ENCODE measurements around the gene FBXL14. TPM values are rescaled to one million over a fixed set of nuclear protein-coding genes. Genes with fewer than 3 reads are reported as not detected.

FBXL14 gene
- total and polyA plus RNA-seq, 2 of the 13 experiments (the other 11 are each of a cell fraction or from before 2014, with no cell fraction given), result 7.0 to 7.4 TPM

DNA sequence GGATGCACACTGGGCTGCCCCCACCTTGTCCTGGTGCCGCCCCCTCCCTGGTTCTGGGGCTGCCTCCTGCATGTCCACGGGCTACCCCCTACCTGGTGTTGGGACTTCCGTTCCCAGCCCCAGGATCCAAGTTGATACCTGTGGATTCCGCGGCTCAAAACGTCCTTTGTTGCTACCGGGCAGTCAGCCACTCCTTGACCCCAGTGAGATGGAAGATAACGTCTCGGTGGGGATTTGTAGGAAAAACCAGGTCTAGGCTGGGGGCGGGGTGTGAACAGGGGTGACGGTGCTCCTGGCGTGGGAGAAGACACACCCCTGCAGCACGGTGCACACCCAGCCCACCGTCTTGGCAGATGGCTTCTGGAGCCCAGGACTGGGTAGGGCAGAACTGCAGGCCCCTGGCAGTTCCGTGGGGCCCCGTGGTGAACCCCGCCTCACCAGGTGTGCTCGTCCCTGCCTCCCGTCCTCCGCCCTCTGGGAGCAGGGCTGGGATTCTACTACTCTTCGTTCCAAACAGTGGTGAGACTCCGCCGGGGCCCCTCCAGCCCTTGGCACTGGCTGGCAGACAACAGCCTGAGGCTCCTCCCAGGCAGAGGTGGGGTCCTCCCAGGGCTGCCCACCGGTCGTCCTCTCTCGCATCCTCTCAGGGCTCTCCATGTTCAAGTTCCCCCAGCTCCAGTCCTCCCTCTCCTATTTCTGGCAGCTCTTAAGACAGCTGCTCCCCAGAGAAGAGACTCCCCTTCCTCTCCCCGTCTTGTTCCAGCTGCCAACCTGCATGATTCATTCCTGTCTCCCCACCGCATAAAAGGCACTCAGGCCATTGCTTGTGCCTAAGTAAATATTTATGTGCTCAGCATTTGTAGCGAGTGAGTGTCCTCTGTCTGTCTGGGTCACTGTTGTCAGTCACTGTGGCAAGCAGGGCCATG is 75.5 kb downstream of the FBXL14 start (continued):
- peak; percentile 60 for TF ChIP-seq SAP130 (CRISPR knock-in tag; IDR thresholded peaks at IDR 0.05; ENCODE audit: low read depth)
- peak; percentile 53 for TF ChIP-seq SKI (IDR thresholded peaks at IDR 0.05; ENCODE audit: partially characterized antibody)
- no peak for TF ChIP-seq ZNF382 (CRISPR knock-in tag; IDR thresholded peaks at IDR 0.05; ENCODE audit: borderline replicate concordance)
- TF ChIP-seq HNRNPL (IDR thresholded peaks at IDR 0.05; ENCODE audit: low read depth, low read length), result 0 out of 2 replicates have a peak, but pooled peaks have one; percentile 46
- TF ChIP-seq ZNF7 (CRISPR knock-in tag; IDR thresholded peaks at IDR 0.05), result peak; percentile 72; the same call in 1 of the 2 replicates
- TF ChIP-seq ZNF329 (CRISPR knock-in tag; IDR thresholded peaks at IDR 0.05; ENCODE audit: low read depth), result no peak
- TF ChIP-seq RARA (CRISPR knock-in tag; IDR thresholded peaks at IDR 0.05), result peak; percentile 78
- TF ChIP-seq FOXA3 (CRISPR knock-in tag; IDR thresholded peaks at IDR 0.05), result peak; percentile 61; the same call in 1 of the 2 replicates
- TF ChIP-seq, protein P1, sequence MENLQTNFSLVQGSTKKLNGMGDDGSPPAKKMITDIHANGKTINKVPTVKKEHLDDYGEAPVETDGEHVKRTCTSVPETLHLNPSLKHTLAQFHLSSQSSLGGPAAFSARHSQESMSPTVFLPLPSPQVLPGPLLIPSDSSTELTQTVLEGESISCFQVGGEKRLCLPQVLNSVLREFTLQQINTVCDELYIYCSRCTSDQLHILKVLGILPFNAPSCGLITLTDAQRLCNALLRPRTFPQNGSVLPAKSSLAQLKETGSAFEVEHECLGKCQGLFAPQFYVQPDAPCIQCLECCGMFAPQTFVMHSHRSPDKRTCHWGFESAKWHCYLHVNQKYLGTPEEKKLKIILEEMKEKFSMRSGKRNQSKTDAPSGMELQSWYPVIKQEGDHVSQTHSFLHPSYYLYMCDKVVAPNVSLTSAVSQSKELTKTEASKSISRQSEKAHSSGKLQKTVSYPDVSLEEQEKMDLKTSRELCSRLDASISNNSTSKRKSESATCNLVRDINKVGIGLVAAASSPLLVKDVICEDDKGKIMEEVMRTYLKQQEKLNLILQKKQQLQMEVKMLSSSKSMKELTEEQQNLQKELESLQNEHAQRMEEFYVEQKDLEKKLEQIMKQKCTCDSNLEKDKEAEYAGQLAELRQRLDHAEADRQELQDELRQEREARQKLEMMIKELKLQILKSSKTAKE (CRISPR knock-in tag; IDR thresholded peaks at IDR 0.05; ENCODE audit: borderline replicate concordance), result peak; percentile 70
- peak; percentile 71 for TF ChIP-seq GATAD2A (CRISPR knock-in tag; IDR thresholded peaks at IDR 0.05)
- TF ChIP-seq ERF (CRISPR knock-in tag; IDR thresholded peaks at IDR 0.05), result no peak
- peak; percentile 94 for TF ChIP-seq FOSL2 (CRISPR knock-in tag; IDR thresholded peaks at IDR 0.05)
- no peak for TF ChIP-seq FOXP1 (IDR thresholded peaks at IDR 0.05)
- TF ChIP-seq FOXP1 (CRISPR knock-in tag; IDR thresholded peaks at IDR 0.05), result peak; percentile 54; the same call in 1 of the 2 replicates
- TF ChIP-seq JUNB (CRISPR knock-in tag; IDR thresholded peaks at IDR 0.05; ENCODE audit: borderline replicate concordance), result peak; percentile 37; the same call in 1 of the 2 replicates
- no peak for TF ChIP-seq MTF2 (CRISPR knock-in tag; IDR thresholded peaks at IDR 0.05; ENCODE audit: borderline replicate concordance)
- no peak for TF ChIP-seq ZNF20 (CRISPR knock-in tag; IDR thresholded peaks at IDR 0.05)
- TF ChIP-seq ZNF839 (CRISPR knock-in tag; IDR thresholded peaks at IDR 0.05; ENCODE audit: borderline replicate concordance), result 0 out of 2 replicates have a peak, but pooled peaks have one; percentile 57
- no peak for TF ChIP-seq KLF15 (CRISPR knock-in tag; IDR thresholded peaks at IDR 0.05; ENCODE audit: borderline replicate concordance)
- TF ChIP-seq SOX13 (IDR thresholded peaks at IDR 0.05), result no peak
- TF ChIP-seq SOX13 (CRISPR knock-in tag; conservative IDR thresholded peaks at IDR 0.05 in 1 of 2, IDR thresholded peaks at IDR 0.05 in 1 of 2), result peak in 1 of 2 experiments; percentile 34; a peak in 1 of 4 replicates
- TF ChIP-seq RBM22 (optimal IDR thresholded peaks at IDR 0.05; ENCODE audit: low read length), result no peak
- TF ChIP-seq ZMAT3 (CRISPR knock-in tag; conservative IDR thresholded peaks at IDR 0.05), result no peak
- TF ChIP-seq ELF3 (CRISPR knock-in tag; IDR thresholded peaks at IDR 0.05), result peak; percentile 40; the same call in 1 of the 2 replicates
- TF ChIP-seq ZNF746 (CRISPR knock-in tag; IDR thresholded peaks at IDR 0.05), result no peak
- no peak for TF ChIP-seq ATF7-NPFF (CRISPR knock-in tag; IDR thresholded peaks at IDR 0.05; ENCODE audit: low read depth)
- TF ChIP-seq, protein P2, sequence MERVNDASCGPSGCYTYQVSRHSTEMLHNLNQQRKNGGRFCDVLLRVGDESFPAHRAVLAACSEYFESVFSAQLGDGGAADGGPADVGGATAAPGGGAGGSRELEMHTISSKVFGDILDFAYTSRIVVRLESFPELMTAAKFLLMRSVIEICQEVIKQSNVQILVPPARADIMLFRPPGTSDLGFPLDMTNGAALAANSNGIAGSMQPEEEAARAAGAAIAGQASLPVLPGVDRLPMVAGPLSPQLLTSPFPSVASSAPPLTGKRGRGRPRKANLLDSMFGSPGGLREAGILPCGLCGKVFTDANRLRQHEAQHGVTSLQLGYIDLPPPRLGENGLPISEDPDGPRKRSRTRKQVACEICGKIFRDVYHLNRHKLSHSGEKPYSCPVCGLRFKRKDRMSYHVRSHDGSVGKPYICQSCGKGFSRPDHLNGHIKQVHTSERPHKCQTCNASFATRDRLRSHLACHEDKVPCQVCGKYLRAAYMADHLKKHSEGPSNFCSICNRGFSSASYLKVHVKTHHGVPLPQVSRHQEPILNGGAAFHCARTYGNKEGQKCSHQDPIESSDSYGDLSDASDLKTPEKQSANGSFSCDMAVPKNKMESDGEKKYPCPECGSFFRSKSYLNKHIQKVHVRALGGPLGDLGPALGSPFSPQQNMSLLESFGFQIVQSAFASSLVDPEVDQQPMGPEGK (CRISPR knock-in tag; IDR thresholded peaks at IDR 0.05), result 0 out of 2 replicates have a peak, but pooled peaks have one; percentile 15
- TF ChIP-seq BCL6 (CRISPR knock-in tag; IDR thresholded peaks at IDR 0.05), result peak; percentile 34; the same call in 1 of the 2 replicates
- peak; percentile 50; the same call in 1 of the 2 replicates for TF ChIP-seq RXRB (CRISPR knock-in tag; IDR thresholded peaks at IDR 0.05; ENCODE audit: borderline replicate concordance)

Measured in HepG2 (cell line).